Measurements from ENCODE around the gene SAMD4A.

The SAMD4A gene

GRCh38 chr14:54837508-54838149 is 270.7 kb downstream of the SAMD4A start:
- Histone ChIP-seq H3K4me3 (replicated peaks; ENCODE audit: low read depth, low read length) (no peak overlapping the region), H3K36me3 (ENCODE audit: control insufficient read depth, insufficient read depth, low read length) (peaks cover 3% of the 10 kb centered on the region), H3K27me3 (replicated peaks; ENCODE audit: control insufficient read depth, insufficient read depth, low read length) (no peaks in the 10 kb centered on the region)
- TF ChIP-seq, protein P1, sequence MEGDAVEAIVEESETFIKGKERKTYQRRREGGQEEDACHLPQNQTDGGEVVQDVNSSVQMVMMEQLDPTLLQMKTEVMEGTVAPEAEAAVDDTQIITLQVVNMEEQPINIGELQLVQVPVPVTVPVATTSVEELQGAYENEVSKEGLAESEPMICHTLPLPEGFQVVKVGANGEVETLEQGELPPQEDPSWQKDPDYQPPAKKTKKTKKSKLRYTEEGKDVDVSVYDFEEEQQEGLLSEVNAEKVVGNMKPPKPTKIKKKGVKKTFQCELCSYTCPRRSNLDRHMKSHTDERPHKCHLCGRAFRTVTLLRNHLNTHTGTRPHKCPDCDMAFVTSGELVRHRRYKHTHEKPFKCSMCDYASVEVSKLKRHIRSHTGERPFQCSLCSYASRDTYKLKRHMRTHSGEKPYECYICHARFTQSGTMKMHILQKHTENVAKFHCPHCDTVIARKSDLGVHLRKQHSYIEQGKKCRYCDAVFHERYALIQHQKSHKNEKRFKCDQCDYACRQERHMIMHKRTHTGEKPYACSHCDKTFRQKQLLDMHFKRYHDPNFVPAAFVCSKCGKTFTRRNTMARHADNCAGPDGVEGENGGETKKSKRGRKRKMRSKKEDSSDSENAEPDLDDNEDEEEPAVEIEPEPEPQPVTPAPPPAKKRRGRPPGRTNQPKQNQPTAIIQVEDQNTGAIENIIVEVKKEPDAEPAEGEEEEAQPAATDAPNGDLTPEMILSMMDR (IDR thresholded peaks at IDR 0.05; ENCODE audit: insufficient read depth, low read length, poor library complexity, severe bottlenecking) = no peak
- no peak for DNase-seq (ENCODE audit: extremely low read depth, insufficient read length)

DNA sequence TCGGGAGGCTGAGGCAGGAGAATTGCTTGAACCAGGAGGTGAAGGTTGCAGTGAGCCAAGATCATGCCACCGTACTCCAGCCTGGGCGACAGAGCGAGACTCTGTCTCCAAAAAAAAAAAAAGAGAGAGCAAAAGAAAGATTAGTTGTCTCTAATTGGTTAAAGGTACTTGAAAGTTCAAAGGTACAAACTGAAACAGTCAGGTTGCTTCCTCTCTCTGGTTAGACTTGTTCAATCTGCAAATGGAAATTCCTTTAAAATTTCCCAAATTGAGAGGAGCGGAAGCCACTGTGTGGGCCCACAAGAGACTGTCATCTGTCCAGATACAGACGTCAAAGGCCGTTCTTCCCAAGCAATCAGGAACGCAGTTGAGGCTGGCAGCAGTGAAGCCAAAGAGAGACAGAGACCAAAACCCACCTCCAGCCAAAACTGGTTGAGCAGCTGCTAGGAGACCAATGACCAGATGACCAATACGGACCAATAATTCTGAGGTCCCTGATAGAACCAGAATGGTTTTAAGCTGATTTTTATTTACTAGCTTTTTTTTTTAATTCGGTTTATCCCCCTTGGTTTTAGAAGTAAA is 272.1 kb downstream of the SAMD4A start:
- DNase-seq (ENCODE audit: extremely low read depth, insufficient read length) = no peak
- no peaks in the 10 kb centered on the region for H3K27me3 ChIP-seq (replicated peaks; ENCODE audit: control insufficient read depth, insufficient read depth, low read length)
- TF ChIP-seq, protein P1 (IDR thresholded peaks at IDR 0.05; ENCODE audit: insufficient read depth, low read length, poor library complexity, severe bottlenecking) = no peak
- peaks cover 3% of the 10 kb centered on the region for H3K36me3 ChIP-seq (ENCODE audit: control insufficient read depth, insufficient read depth, low read length)
- no peak overlapping the region for H3K4me3 ChIP-seq (replicated peaks; ENCODE audit: low read depth, low read length)

DNA sequence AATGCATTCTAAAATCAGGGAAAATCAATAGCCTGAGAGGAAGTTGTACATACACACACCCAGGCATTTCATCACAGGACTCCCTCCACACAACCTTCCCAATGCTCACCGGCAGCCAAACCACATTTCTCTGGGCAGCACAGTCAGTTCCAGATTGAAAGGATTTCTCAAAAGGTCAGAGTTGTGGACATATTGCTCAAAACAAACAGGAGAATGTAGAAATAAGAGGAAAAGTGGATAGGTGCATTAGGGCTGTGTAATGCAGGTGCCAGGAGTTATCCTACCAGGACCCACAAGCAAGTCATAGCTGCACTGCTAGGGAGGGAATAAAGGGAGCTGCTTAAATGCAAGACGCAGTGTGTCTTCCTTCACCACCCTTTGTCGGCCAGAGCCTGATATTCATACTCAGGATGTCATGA is 272.8 kb downstream of the SAMD4A start:
- TF ChIP-seq, protein P1 (IDR thresholded peaks at IDR 0.05; ENCODE audit: insufficient read depth, low read length, poor library complexity, severe bottlenecking) = no peak
- Histone ChIP-seq H3K36me3 (ENCODE audit: control insufficient read depth, insufficient read depth, low read length) (peaks cover 3% of the 10 kb centered on the region), H3K27me3 (replicated peaks; ENCODE audit: control insufficient read depth, insufficient read depth, low read length) (no peaks in the 10 kb centered on the region), H3K4me3 (replicated peaks; ENCODE audit: low read depth, low read length) (no peak overlapping the region)
- no peak for DNase-seq (ENCODE audit: extremely low read depth, insufficient read length)

- TF ChIP-seq, protein P1 (IDR thresholded peaks at IDR 0.05; ENCODE audit: insufficient read depth, low read length, poor library complexity, severe bottlenecking) = no peak
- Histone ChIP-seq H3K36me3 (ENCODE audit: control insufficient read depth, insufficient read depth, low read length) (peaks cover 3% of the 10 kb centered on the region), H3K27me3 (replicated peaks; ENCODE audit: control insufficient read depth, insufficient read depth, low read length) (no peaks in the 10 kb centered on the region), H3K4me3 (replicated peaks; ENCODE audit: low read depth, low read length) (no peak overlapping the region)
- no peak for DNase-seq (ENCODE audit: extremely low read depth, insufficient read length)
These were observed 273.4 kb downstream of the SAMD4A start for GRCh38 chr14:54840336-54840735.

GRCh38 chr14:54840798-54841197 is 273.9 kb downstream of the SAMD4A start:
- H3K4me3 ChIP-seq (replicated peaks; ENCODE audit: low read depth, low read length) = no peak overlapping the region
- TF ChIP-seq, protein P1 (IDR thresholded peaks at IDR 0.05; ENCODE audit: insufficient read depth, low read length, poor library complexity, severe bottlenecking) = peak; percentile 2
- no peak for DNase-seq (ENCODE audit: extremely low read depth, insufficient read length)
- H3K27me3 ChIP-seq (replicated peaks; ENCODE audit: control insufficient read depth, insufficient read depth, low read length) = no peaks in the 10 kb centered on the region
- H3K36me3 ChIP-seq (ENCODE audit: control insufficient read depth, insufficient read depth, low read length) = peaks cover 3% of the 10 kb centered on the region

All from GM06990 (cell line).